HUDEP-2 (cell line): ENCODE measurements around the gene KLK3.
"Not testable (repeated sequence)": the region's sequence is repeated elsewhere in the genome, so short reads cannot be mapped to it uniquely, and the experiment has no call there.

Source experiments
- DNase-seq, 76 experiments: peaks; one replicate each; lab custom pipeline; 2025; ENCODE audit not compliant: unreplicated experiment in 76 of 76; lab: John Stamatoyannopoulos, UW

Gene KLK3

GRCh38 chr19:50854636-50855410, at the start of gene KLK3:
KLK3 (plus strand) TSS chr19:50854915; CDS start chr19:50854956, 41 bp downstream.
- no peak for DNase-seq

- no peak for DNase-seq
Observed at GRCh38 chr19:50808856-50809255, 45.9 kb upstream of the KLK3 start.

- DNase-seq: not testable (repeated sequence)
Observed at GRCh38 chr19:50811622-50812238, 43.0 kb upstream of the KLK3 start.

- no peak for DNase-seq
Observed at GRCh38 chr19:50812474-50812873, 42.2 kb upstream of the KLK3 start.

- DNase-seq: peak in 1 of 76 experiments; percentile 25
Observed at GRCh38 chr19:50814883-50815282, 39.8 kb upstream of the KLK3 start.

- no peak for DNase-seq
Observed at GRCh38 chr19:50815439-50815838, 39.3 kb upstream of the KLK3 start.

- DNase-seq: peak in 73 of 76 experiments; percentile 22 to 98 (median 88)
Observed at GRCh38 chr19:50817941-50818858, 36.5 kb upstream of the KLK3 start.

- no peak for DNase-seq
Observed at GRCh38 chr19:50818859-50819472, 35.7 kb upstream of the KLK3 start.

GRCh38 chr19:50819636-50820035, 35.1 kb upstream of the KLK3 start:
- DNase-seq: no peak

GRCh38 chr19:50820086-50820485, 34.6 kb upstream of the KLK3 start:
- DNase-seq: peak in 21 of 76 experiments; percentile 9 to 47 (median 27)

- DNase-seq: peak in 7 of 76 experiments; percentile 9 to 41 (median 21)
Observed at GRCh38 chr19:50820549-50821247, 34.0 kb upstream of the KLK3 start.

- DNase-seq: no peak
Observed at GRCh38 chr19:50821248-50821612, 33.5 kb upstream of the KLK3 start.

GRCh38 chr19:50821622-50822021, 33.1 kb upstream of the KLK3 start:
- DNase-seq: no peak

- DNase-seq: no peak
Observed at GRCh38 chr19:50822661-50823208, 32.0 kb upstream of the KLK3 start.

- peak in 16 of 76 experiments; percentile 10 to 59 (median 30) for DNase-seq
Observed at GRCh38 chr19:50823389-50824042, 31.2 kb upstream of the KLK3 start, which contains the start of gene KLK1. KLK1 (minus strand) TSS chr19:50823787; CDS start chr19:50823748, 39 bp downstream.

- no peak for DNase-seq
Observed at GRCh38 chr19:50826492-50827240, 28.0 kb upstream of the KLK3 start.

- DNase-seq: no peak
Observed at GRCh38 chr19:50827476-50827875, 27.2 kb upstream of the KLK3 start.

GRCh38 chr19:50829801-50830200, 24.9 kb upstream of the KLK3 start:
- no peak for DNase-seq
